ENCODE measurements around the gene THBS3. TPM values are rescaled to one million over a fixed set of nuclear protein-coding genes. Genes with fewer than 3 reads are reported as not detected.
"Not testable (repeated sequence)": the region's sequence is repeated elsewhere in the genome, so short reads cannot be mapped to it uniquely, and the experiment has no call there.

The THBS3 gene
- total and polyA plus RNA-seq, 5 donors from 2014 or later = 2.7 to 18.4 (median 3.7) TPM

DNA sequence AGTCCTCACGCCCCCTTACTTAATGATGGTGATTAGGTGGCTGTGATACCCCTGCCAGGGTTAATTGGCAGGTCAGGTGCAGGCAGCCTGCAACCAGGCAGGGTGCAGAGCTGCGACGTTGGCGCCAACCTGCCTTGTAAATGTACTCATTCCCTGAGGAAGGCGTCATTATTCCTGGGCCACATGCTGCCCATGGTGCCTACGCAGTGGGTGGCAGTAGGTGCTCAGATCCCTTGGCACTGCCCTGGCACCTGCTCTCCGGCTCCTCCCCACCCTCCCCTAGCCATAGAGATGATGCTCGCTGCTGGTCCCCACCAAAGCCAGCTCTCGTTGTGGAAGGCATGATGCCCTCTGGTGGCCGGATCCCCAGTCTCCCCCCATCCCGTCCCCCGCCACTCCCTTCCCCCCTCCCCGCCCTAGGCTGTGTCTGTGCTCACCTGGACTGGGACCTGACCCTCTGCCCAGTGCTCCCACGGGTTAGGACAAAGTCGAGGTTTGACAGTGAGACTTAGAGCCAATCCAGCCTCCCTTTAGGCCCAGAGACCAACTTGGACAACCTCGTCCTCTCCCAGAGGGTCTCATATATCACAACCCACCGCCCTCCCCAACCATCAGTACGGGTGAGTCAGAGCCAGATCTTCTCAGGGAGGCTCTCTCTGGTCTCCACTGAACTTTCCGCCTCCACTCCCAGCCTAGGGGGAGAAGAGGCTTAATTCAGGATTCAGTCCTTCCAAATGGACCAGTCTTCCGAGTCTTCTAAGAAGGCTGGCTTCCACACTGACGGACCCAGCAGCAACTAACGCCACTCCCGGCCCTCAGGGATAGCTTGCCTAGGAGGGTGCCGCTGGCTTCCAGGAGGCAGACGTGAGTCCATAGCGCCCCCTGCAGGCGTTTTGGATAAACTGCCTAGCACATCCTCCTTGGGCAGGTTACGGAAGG lies 40.3 kb downstream of the THBS3 start:
- peak; percentile 69 to 74 for ATAC-seq (ENCODE audit: low read depth in 2 of 2)
- Histone ChIP-seq H3K4me1 (ENCODE audit: control insufficient read depth, insufficient read depth, low read length, poor library complexity, severe bottlenecking) (peaks cover 13% of the 10 kb centered on the region), H3K36me3 (ENCODE audit: control insufficient read depth, insufficient read depth, low read length) (peaks cover 18% of the 10 kb centered on the region), H3K27me3 (ENCODE audit: control insufficient read depth, insufficient read depth, low read length) (no peaks in the 10 kb centered on the region), H3K9me3 (ENCODE audit: control insufficient read depth in 2 of 2, low read length in 2 of 2) (no peaks in the 10 kb centered on the region), H3K4me3 (ENCODE audit: low read depth, low read length) (no peak overlapping the region), H3K27ac (ENCODE audit: insufficient read depth, low read length, poor library complexity, severe bottlenecking) (no peak overlapping the region)
- peaks cover 10% of the 10 kb centered on the region for H3K36me3 Mint-ChIP-seq
- peaks cover 11 to 31% (median 20%) of the 10 kb centered on the region in 4 donors for H3K4me1 Mint-ChIP-seq
- peak; percentile 71 to 87 (median 80) for DNase-seq
- peak overlapping the region; percentile 23 to 68 (median 50) for H3K4me3 Mint-ChIP-seq
- peaks cover 8% of the 10 kb centered on the region for H3K27me3 Mint-ChIP-seq
- no peaks in the 10 kb centered on the region for H3K9me3 Mint-ChIP-seq
- H3K27ac Mint-ChIP-seq = peak overlapping the region in 1 of 3 donors; percentile 52

DNA sequence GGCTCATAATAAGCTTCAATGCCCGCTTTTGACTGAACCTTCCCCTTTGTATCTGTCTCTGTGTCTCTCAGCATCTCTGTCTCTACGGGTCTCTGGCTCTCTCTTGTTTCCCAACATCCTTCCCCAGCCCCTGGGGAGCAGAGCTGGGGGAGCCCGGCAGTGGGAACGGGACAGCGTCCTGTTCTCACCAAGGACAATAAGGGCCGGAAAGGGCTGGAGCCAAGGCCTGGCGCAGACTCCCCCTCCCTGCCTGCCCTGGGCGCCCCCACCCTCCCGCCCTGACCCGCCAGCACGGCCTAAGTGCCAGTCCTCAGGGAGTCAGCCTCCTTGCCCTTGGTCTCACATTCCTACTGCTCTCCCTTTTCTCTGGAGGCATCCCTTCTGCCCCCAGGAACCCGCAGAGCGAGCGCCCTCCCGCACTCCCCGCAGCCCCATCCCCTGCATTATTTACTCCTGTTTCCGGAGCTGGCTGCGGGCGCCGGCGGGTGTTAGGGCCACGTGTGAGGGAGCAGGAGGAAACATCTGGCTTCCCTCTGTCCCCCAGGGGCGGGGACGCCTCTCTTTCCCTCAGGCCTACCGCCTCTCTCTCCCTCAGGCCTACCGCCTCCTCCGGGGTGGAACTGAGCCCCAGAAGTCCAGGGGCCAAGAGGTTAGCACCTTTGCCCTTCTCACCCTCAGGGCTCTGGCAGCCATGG lies 41.1 kb downstream of the THBS3 start:
- Mint-ChIP-seq H3K4me1 (peaks cover 7 to 23% (median 13%) of the 10 kb centered on the region in 4 donors), H3K36me3 (peaks cover 10% of the 10 kb centered on the region), H3K4me3 (no peak overlapping the region), H3K27me3 (peaks cover 4% of the 10 kb centered on the region), H3K27ac (no peak overlapping the region), H3K9me3 (no peaks in the 10 kb centered on the region)
- Histone ChIP-seq H3K4me3 (ENCODE audit: low read depth, low read length) (no peak overlapping the region), H3K4me1 (ENCODE audit: control insufficient read depth, insufficient read depth, low read length, poor library complexity, severe bottlenecking) (peaks cover 5% of the 10 kb centered on the region), H3K36me3 (ENCODE audit: control insufficient read depth, insufficient read depth, low read length) (peaks cover 18% of the 10 kb centered on the region), H3K27ac (ENCODE audit: insufficient read depth, low read length, poor library complexity, severe bottlenecking) (no peak overlapping the region), H3K27me3 (ENCODE audit: control insufficient read depth, insufficient read depth, low read length) (no peaks in the 10 kb centered on the region), H3K9me3 (ENCODE audit: control insufficient read depth in 2 of 2, low read length in 2 of 2) (no peaks in the 10 kb centered on the region)
- DNase-seq (no peak), ATAC-seq (ENCODE audit: low read depth in 2 of 2) (no peak)

DNA sequence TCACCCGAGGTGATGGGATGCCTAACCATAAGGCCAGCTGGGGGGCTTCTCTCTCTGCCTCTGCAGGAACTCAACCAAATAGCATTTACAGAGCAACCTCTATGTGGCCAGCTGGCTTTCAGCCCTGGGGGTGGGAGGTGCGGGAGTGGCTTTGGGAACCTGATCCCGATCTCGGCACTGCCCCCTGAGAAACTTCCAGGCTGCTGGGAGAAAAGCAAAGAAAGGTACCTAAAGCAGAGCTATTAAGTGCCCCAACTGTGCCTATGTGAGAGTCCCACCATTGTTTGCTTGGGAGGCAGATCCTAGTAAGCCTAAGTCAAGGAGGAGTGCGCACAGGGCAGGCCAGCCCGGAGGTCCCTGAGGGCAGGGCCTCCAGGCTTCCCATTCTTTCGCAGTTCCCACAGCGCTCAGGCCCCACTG lies 41.6 kb downstream of the THBS3 start:
- Histone ChIP-seq H3K27ac (ENCODE audit: insufficient read depth, low read length, poor library complexity, severe bottlenecking) (no peak overlapping the region), H3K9me3 (ENCODE audit: control insufficient read depth in 2 of 2, low read length in 2 of 2) (no peaks in the 10 kb centered on the region), H3K4me3 (ENCODE audit: low read depth, low read length) (no peak overlapping the region), H3K27me3 (ENCODE audit: control insufficient read depth, insufficient read depth, low read length) (no peaks in the 10 kb centered on the region), H3K4me1 (ENCODE audit: control insufficient read depth, insufficient read depth, low read length, poor library complexity, severe bottlenecking) (peaks cover 5% of the 10 kb centered on the region), H3K36me3 (ENCODE audit: control insufficient read depth, insufficient read depth, low read length) (peaks cover 18% of the 10 kb centered on the region)
- Mint-ChIP-seq H3K36me3 (peaks cover 10% of the 10 kb centered on the region), H3K27me3 (peaks cover 4% of the 10 kb centered on the region), H3K4me1 (peaks cover 7 to 18% (median 12%) of the 10 kb centered on the region in 4 donors), H3K27ac (no peak overlapping the region), H3K4me3 (no peak overlapping the region), H3K9me3 (no peaks in the 10 kb centered on the region)
- DNase-seq (no peak), ATAC-seq (ENCODE audit: low read depth in 2 of 2) (no peak)

DNA sequence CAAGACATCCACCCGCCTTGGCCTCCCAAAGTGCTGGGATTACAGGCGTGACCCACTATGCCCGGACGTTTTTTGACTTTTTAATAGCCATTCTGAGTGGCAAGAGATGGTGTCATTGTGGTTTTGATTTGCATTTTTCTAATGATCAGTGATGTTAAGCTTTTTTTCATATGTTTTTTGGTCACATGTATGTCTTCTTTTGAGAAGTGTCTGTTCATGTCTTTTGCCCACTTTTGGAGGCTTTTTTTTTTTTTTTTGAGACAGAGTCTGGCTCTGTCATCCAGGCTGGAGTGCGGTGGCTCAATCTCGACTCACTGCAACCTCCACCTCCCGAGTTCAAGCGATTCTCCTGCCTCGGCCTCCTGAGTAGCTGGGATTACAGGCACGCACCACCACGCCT lies 43.1 kb downstream of the THBS3 start:
- H3K4me1 ChIP-seq (ENCODE audit: control insufficient read depth, insufficient read depth, low read length, poor library complexity, severe bottlenecking); H3K27me3 Mint-ChIP-seq; H3K36me3 Mint-ChIP-seq; H3K27me3 ChIP-seq (ENCODE audit: control insufficient read depth, insufficient read depth, low read length); H3K4me3 Mint-ChIP-seq; H3K27ac ChIP-seq (ENCODE audit: insufficient read depth, low read length, poor library complexity, severe bottlenecking); DNase-seq; H3K9me3 ChIP-seq (ENCODE audit: control insufficient read depth in 2 of 2, low read length in 2 of 2); H3K4me3 ChIP-seq (ENCODE audit: low read depth, low read length); H3K36me3 ChIP-seq (ENCODE audit: control insufficient read depth, insufficient read depth, low read length); H3K9me3 Mint-ChIP-seq; H3K27ac Mint-ChIP-seq; ATAC-seq (ENCODE audit: low read depth in 2 of 2): not testable (repeated sequence)
- H3K4me1 Mint-ChIP-seq = peaks cover 5 to 13% (median 9%) of the 10 kb centered on the region in 4 donors

DNA sequence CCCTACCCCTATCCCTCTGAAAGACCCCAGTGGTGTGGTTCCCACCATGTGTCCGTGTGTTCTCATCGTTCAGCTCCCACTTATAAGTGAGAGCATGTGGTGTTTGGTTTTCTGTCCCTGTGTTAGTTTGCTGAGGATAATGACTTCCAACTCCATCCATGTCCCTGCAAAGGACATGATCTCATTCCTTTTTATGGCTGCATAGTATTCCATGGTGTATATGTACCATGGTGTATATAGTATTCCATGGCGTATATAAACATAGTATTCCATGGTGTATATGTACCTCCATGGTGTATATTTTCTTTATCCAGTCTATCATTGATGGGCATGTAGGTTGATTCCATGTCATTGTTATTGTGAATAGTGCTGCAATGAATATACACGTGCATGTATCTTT lies 43.9 kb downstream of the THBS3 start:
- DNase-seq; H3K4me3 Mint-ChIP-seq; H3K27ac Mint-ChIP-seq; H3K4me1 ChIP-seq (ENCODE audit: control insufficient read depth, insufficient read depth, low read length, poor library complexity, severe bottlenecking); H3K4me3 ChIP-seq (ENCODE audit: low read depth, low read length); H3K27me3 Mint-ChIP-seq; H3K27me3 ChIP-seq (ENCODE audit: control insufficient read depth, insufficient read depth, low read length); H3K9me3 Mint-ChIP-seq; H3K27ac ChIP-seq (ENCODE audit: insufficient read depth, low read length, poor library complexity, severe bottlenecking); H3K36me3 ChIP-seq (ENCODE audit: control insufficient read depth, insufficient read depth, low read length); H3K9me3 ChIP-seq (ENCODE audit: control insufficient read depth in 2 of 2, low read length in 2 of 2); H3K36me3 Mint-ChIP-seq; ATAC-seq (ENCODE audit: low read depth in 2 of 2): not testable (repeated sequence)
- H3K4me1 Mint-ChIP-seq = peaks cover 0 to 11% (median 6%) of the 10 kb centered on the region in 4 donors

DNA sequence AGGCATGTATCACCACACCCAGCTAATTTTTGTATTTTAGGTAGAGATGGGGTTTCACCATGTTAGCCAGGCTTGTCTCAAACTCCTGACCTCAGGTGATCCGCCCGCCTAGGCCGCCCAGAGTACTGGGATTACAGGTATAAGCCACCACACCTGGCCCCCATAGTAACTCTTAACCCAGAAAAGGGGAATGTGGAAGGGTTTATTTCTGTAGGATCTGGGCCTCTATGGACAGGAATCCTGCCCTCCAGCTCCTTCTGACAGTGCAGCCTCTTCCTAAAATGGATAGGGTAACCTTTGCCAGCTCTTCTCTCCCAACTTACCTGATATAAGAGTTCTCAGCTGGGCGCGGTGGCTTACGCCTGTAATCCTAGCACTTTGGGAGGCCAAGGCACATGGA lies 45.1 kb downstream of the THBS3 start:
- H3K36me3 Mint-ChIP-seq, H3K27me3 Mint-ChIP-seq: not testable (repeated sequence)

DNA sequence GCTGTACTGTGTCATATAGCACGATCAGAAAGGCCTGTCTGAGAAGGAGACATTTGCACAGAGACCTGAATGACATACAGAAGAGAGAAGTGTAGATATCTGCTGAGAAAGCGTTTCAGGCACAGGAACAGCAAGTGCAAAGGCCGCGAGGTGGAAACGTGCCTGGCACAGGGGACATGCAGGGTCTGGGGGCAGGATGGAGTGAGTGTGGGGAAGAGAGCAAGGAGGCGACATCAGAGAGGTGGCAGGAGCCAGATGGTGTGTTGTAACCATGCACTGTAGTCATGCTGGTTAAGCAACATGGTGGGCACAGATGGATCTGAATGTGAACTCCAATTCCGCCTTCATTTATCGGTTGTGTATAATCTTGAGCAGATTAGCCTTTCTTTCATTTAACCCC lies 47.6 kb downstream of the THBS3 start:
- no peak for DNase-seq
- Mint-ChIP-seq H3K4me1 (no peaks in the 10 kb centered on the region), H3K36me3 (no peaks in the 10 kb centered on the region), H3K4me3 (no peak overlapping the region), H3K27ac (peak overlapping the region in 2 of 3 donors; percentile 29 to 57), H3K27me3 (peaks cover 13% of the 10 kb centered on the region), H3K9me3 (peaks cover 0 to 1% (median 0%) of the 10 kb centered on the region in 7 donors)
- Histone ChIP-seq H3K27me3 (ENCODE audit: control insufficient read depth, insufficient read depth, low read length) (peaks cover 4% of the 10 kb centered on the region), H3K4me1 (ENCODE audit: control insufficient read depth, insufficient read depth, low read length, poor library complexity, severe bottlenecking) (no peaks in the 10 kb centered on the region), H3K36me3 (ENCODE audit: control insufficient read depth, insufficient read depth, low read length) (no peaks in the 10 kb centered on the region), H3K9me3 (ENCODE audit: control insufficient read depth in 2 of 2, low read length in 2 of 2) (no peaks in the 10 kb centered on the region), H3K27ac (ENCODE audit: insufficient read depth, low read length, poor library complexity, severe bottlenecking) (no peak overlapping the region), H3K4me3 (ENCODE audit: low read depth, low read length) (no peak overlapping the region)
- ATAC-seq (ENCODE audit: low read depth in 2 of 2) = no peak

More for the DNA sequence above, 45.1 kb downstream of the THBS3 start:
- H3K27ac ChIP-seq (ENCODE audit: insufficient read depth, low read length, poor library complexity, severe bottlenecking); ATAC-seq (ENCODE audit: low read depth in 2 of 2); H3K9me3 Mint-ChIP-seq; H3K27ac Mint-ChIP-seq; H3K4me3 Mint-ChIP-seq; H3K4me1 ChIP-seq (ENCODE audit: control insufficient read depth, insufficient read depth, low read length, poor library complexity, severe bottlenecking); H3K9me3 ChIP-seq (ENCODE audit: control insufficient read depth in 2 of 2, low read length in 2 of 2); H3K4me1 Mint-ChIP-seq; H3K27me3 ChIP-seq (ENCODE audit: control insufficient read depth, insufficient read depth, low read length); H3K36me3 ChIP-seq (ENCODE audit: control insufficient read depth, insufficient read depth, low read length); H3K4me3 ChIP-seq (ENCODE audit: low read depth, low read length); DNase-seq: not testable (repeated sequence)
